Suprapubic skin (tissue), 4 donors: ENCODE measurements around the gene KRTAP1-1. TPM values are rescaled to one million over a fixed set of nuclear protein-coding genes. Genes with fewer than 3 reads are reported as not detected.
"Not testable (repeated sequence)": the region's sequence is repeated elsewhere in the genome, so short reads cannot be mapped to it uniquely, and the experiment has no call there.

Source experiments
- DNase-seq, 2 donors: peaks; one replicate each; pipeline ENCODE4 v3.0.0-alpha.2; 2019; ENCODE audit warnings: low spot score in 2 of 2
- H3K27ac ChIP-seq: fragments of 200-600 bp; sonication (generic); one replicate; pipeline ENCODE4 v1.5.1; 2019
- H3K27me3 ChIP-seq: fragments of 200-600 bp; sonication (generic); one replicate; pipeline ENCODE4 v1.5.1; 2019
- H3K36me3 ChIP-seq: fragments of 200-600 bp; sonication (generic); one replicate; pipeline ENCODE4 v1.5.1; 2019
- H3K4me1 ChIP-seq: fragments of 200-600 bp; sonication (generic); one replicate; pipeline ENCODE4 v1.5.1; 2019
- H3K4me3 ChIP-seq: fragments of 200-600 bp; sonication (generic); one replicate; pipeline ENCODE4 v1.5.1; 2019; ENCODE audit warnings: mild to moderate bottlenecking
- H3K9me3 ChIP-seq: fragments of 200-600 bp; sonication (generic); one replicate; pipeline ENCODE4 v1.5.1; 2019
- EP300 ChIP-seq: sonication (generic); formaldehyde crosslinking; IDR thresholded peaks from one replicate; pipeline ENCODE4 v1.6.1; 2017; ENCODE audit warnings: antibody characterized with exemption
- POLR2A ChIP-seq, 2 donors: fragments of 450-650 bp; IDR thresholded peaks; one replicate each; pipeline ENCODE4 v1.6.1; 2017; ENCODE audit warnings: antibody characterized with exemption in 2 of 2, mild to moderate bottlenecking in 2 of 2, moderate library complexity in 2 of 2
- POLR2AphosphoS5 ChIP-seq, 3 donors: sonication (generic); formaldehyde crosslinking; IDR thresholded peaks; one replicate each; pipeline ENCODE4 v1.6.1; 2017; ENCODE audit warnings: antibody characterized with exemption in 3 of 3
- WGBS: methylation state at CpG from one replicate; pipeline ENCODE4 v1.1.5; 2018; 5-methylcytosine and 5-hydroxymethylcytosine counted together
- total RNA-seq, 4 donors: library from RNA; depleted of rRNA; stranded (reverse); fragments of >200 nt; gene quantifications; one replicate each; pipeline ENCODE4 v1.1.0, GENCODE V29; 2016
- TF ChIP-seq, protein P1 (sequence below), 2 donors: fragments of 200-600 bp in 1 of 2; fragments of 450-650 bp in 1 of 2; sonication (generic) in 1 of 2; IDR thresholded peaks; one replicate each; pipeline ENCODE4 v1.5.1; 2016 to 2019; ENCODE audit warnings: antibody characterized with exemption in 2 of 2, mild to moderate bottlenecking in 1 of 2, moderate library complexity in 1 of 2

Gene KRTAP1-1
- total RNA-seq, 4 donors from 2014 or later = 9.9 to 165 (median 46.0) TPM; not detected in 1

DNA sequence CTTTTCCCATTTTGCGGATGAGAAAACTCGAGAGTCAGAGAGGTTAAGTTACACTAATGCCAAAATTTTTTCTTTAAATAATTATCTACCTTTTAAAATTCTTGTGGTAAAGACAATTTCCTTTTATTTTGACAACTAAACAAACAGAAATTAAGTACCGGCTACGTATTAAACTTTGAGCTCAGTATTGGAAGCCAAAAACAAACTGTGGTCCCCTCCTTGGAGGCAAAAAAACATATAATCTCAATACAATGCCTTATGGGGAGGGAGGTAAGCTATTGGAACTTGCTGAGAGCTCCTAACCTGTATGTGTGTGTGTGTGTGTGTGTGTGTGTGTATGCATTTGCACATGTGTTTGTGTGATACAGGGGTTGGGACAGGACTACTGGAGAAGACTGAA is 22.2 kb upstream of the KRTAP1-1 start:
- Histone ChIP-seq H3K4me1 (no peaks in the 10 kb centered on the region), H3K27me3 (peaks cover 4% of the 10 kb centered on the region), H3K27ac (no peak overlapping the region), H3K9me3 (no peaks in the 10 kb centered on the region), H3K4me3 (no peak overlapping the region), H3K36me3 (no peaks in the 10 kb centered on the region)
- WGBS = 82% methylated on average over 4 of the region's 4 CpGs
- no peak for DNase-seq
- TF ChIP-seq EP300 = no peak
- TF ChIP-seq POLR2A (IDR thresholded peaks at IDR 0.05) = no peak
- TF ChIP-seq, protein P1, sequence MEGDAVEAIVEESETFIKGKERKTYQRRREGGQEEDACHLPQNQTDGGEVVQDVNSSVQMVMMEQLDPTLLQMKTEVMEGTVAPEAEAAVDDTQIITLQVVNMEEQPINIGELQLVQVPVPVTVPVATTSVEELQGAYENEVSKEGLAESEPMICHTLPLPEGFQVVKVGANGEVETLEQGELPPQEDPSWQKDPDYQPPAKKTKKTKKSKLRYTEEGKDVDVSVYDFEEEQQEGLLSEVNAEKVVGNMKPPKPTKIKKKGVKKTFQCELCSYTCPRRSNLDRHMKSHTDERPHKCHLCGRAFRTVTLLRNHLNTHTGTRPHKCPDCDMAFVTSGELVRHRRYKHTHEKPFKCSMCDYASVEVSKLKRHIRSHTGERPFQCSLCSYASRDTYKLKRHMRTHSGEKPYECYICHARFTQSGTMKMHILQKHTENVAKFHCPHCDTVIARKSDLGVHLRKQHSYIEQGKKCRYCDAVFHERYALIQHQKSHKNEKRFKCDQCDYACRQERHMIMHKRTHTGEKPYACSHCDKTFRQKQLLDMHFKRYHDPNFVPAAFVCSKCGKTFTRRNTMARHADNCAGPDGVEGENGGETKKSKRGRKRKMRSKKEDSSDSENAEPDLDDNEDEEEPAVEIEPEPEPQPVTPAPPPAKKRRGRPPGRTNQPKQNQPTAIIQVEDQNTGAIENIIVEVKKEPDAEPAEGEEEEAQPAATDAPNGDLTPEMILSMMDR (IDR thresholded peaks at IDR 0.05) = no peak
- no peak for TF ChIP-seq POLR2AphosphoS5 (IDR thresholded peaks at IDR 0.05)

DNA sequence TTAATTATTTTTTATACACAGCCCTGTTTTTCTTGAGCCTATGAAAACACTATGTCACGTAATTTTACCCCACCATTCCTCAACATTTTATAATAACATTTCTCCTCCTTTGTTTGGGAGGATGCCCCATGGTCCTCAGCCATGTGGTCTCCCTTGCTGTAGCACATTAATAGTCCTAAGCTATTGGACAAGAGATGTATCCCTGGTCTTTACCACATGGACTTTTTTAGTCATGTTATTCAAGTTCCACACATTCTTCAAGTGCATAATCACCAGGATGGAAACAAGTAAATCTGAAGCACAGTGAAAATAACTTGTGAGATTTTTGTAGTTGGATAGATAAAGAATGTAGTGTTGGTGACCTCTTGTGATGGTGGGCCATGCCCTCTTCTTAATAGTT is 20.7 kb upstream of the KRTAP1-1 start:
- TF ChIP-seq EP300 = no peak
- no peak for TF ChIP-seq POLR2A (IDR thresholded peaks at IDR 0.05)
- no peak for TF ChIP-seq POLR2AphosphoS5 (IDR thresholded peaks at IDR 0.05)
- TF ChIP-seq, protein P1 (IDR thresholded peaks at IDR 0.05) = no peak
- Histone ChIP-seq H3K27me3 (peaks cover 4% of the 10 kb centered on the region), H3K4me1 (no peaks in the 10 kb centered on the region), H3K9me3 (no peaks in the 10 kb centered on the region), H3K4me3 (no peak overlapping the region), H3K36me3 (no peaks in the 10 kb centered on the region), H3K27ac (no peak overlapping the region)
- DNase-seq = no peak
- 47% methylated on average over 1 of the region's 1 CpG for WGBS

DNA sequence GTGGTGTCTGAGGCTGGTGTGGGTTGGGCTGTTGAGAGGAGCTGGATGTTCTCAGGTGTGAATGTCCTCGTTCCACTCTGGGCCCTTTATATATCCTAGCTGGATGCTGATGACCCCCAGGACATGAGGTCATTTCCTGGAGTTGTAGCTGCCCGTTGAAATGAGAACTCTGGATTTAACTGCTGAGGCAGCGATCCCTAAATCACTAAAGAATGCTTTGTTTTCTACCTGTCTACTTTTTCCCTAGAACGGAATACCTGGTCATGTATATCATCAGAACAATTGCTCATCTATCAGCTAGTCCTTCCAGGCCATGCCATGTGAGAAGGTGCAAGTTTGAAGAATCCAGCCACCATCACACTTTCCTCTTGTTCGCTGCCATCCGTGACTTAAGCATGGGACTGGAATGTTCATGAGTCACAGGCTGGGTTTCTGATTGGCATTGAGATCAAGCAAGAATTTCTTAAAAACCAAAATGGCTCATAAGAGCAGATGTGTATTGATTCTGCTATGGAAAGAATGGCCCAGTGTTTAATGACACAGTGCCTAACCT is 18.9 kb upstream of the KRTAP1-1 start, which contains the start of gene KRTAP2-3:
TSS of gene KRTAP2-3 (minus strand) at position 63 of the 553 bp plus-strand sequence. CDS start 64 bp downstream, outside the sequence.
- WGBS = 68% methylated on average over 5 of the region's 6 CpGs
- Histone ChIP-seq H3K27ac (no peak within 1 kb of the TSS), H3K36me3 (no peaks in the 10 kb centered on the region), H3K4me1 (no peaks in the 10 kb centered on the region), H3K27me3 (peaks cover 4% of the 10 kb centered on the region), H3K4me3 (no peak within 1 kb of the TSS), H3K9me3 (no peaks in the 10 kb centered on the region)
- TF ChIP-seq EP300 (no peak), POLR2A (IDR thresholded peaks at IDR 0.05) (no peak), POLR2AphosphoS5 (IDR thresholded peaks at IDR 0.05) (no peak)
- TF ChIP-seq, protein P1 (IDR thresholded peaks at IDR 0.05) = no peak
- no peak for DNase-seq

DNA sequence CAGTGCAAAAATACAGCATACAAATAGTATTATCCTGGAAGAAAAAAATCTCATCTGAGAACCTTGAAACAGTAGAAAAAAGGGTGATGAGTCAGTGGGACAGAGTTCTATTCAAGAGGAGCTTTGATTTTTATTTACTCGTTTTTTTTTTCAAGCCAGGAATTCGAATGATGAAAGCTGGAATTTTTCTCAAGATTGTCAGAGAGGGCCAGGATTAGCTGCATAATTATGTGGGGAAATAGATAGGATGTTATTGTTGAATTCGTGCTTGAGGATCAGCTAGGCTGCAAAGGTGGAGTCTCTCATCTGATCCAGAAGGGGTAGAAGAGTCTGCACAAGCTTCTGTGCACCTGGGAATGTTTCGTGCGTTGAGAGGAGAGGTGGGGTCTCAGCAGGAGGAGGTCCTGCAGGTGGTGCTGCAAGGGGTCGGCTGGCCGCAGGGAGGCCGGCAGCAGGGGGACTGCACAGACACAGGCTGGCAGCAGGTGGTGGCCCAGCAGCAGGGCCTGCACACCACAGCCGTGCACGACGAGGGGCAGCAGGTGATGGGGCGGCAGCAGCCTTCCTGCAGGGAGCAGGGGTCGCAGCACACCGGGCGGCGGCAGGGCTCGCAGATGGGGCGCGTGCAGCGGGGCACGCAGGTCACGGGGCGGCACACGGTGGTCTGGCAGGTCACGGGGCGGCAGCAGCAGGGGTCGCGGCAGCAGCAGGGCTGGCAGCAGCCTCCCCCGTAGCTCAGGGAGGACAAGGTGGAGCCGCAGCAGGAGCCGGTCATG is 18.2 kb upstream of the KRTAP1-1 start:
- not testable (repeated sequence) for H3K4me3 ChIP-seq, H3K27ac ChIP-seq, H3K36me3 ChIP-seq, H3K4me1 ChIP-seq, H3K9me3 ChIP-seq, H3K27me3 ChIP-seq, DNase-seq
- WGBS = 59% methylated on average over 6 of the region's 31 CpGs

DNA sequence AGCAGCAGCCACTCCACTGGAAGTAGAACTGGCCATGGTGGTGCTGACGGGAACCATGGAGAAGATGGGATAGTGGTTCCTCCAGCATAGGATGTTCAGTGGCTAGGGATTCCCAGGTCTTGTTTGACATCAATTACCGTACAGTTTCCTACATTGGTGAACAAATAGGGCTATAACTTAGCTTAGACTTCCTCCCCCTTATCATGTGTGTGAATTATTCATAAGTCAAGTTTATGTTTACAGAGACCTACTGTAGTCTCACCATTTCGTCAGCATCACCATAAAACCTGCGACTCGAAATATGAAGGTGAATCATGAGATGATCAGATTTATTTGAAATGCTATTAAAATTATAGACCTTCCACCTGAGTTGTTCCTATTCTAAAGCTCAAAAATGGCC is 17.5 kb upstream of the KRTAP1-1 start:
- no peak overlapping the region for H3K27ac ChIP-seq
- H3K9me3 ChIP-seq = no peaks in the 10 kb centered on the region
- H3K36me3 ChIP-seq = no peaks in the 10 kb centered on the region
- no peak overlapping the region for H3K4me3 ChIP-seq
- peaks cover 4% of the 10 kb centered on the region for H3K27me3 ChIP-seq
- 94% methylated on average over 5 of the region's 5 CpGs for WGBS
- DNase-seq = no peak
- no peaks in the 10 kb centered on the region for H3K4me1 ChIP-seq
- TF ChIP-seq EP300 (no peak), POLR2AphosphoS5 (IDR thresholded peaks at IDR 0.05) (no peak), POLR2A (IDR thresholded peaks at IDR 0.05) (no peak)
- TF ChIP-seq, protein P1 (IDR thresholded peaks at IDR 0.05) = no peak
